Parathyroid adenoma (tissue), 2 donors: ENCODE measurements around the gene FDXACB1.

Experiments
- H2AFZ ChIP-seq: fragments of 300-600 bp; sonication (generic); one replicate; pipeline ENCODE4 v1.7.0; 2017; ENCODE audit warnings: antibody characterized with exemption, mild to moderate bottlenecking
- H3K27ac ChIP-seq: fragments of 300-600 bp; sonication (generic); one replicate; pipeline ENCODE4 v1.7.0; 2017
- H3K27me3 ChIP-seq: fragments of 300-600 bp; sonication (generic); one replicate; pipeline ENCODE4 v1.7.0; 2017; ENCODE audit warnings: low read length; ENCODE audit not compliant: control insufficient read depth, insufficient read depth
- H3K36me3 ChIP-seq: fragments of 300-600 bp; sonication (generic); one replicate; pipeline ENCODE4 v1.7.0; 2017; ENCODE audit warnings: low read length; ENCODE audit not compliant: control insufficient read depth, insufficient read depth
- H3K4me1 ChIP-seq: fragments of 300-600 bp; sonication (generic); one replicate; pipeline ENCODE4 v1.7.0; 2017; ENCODE audit warnings: control low read depth
- H3K4me2 ChIP-seq: fragments of 300-600 bp; sonication (generic); one replicate; pipeline ENCODE4 v1.7.0; 2017; ENCODE audit warnings: low read length
- H3K4me3 ChIP-seq: fragments of 300-600 bp; sonication (generic); one replicate; pipeline ENCODE4 v1.7.0; 2017; ENCODE audit warnings: low read depth, low read length
- H3K79me2 ChIP-seq: fragments of 300-600 bp; sonication (generic); one replicate; pipeline ENCODE4 v1.7.0; 2017; ENCODE audit warnings: control low read depth
- H3K9ac ChIP-seq: fragments of 300-600 bp; sonication (generic); one replicate; pipeline ENCODE4 v1.7.0; 2017; ENCODE audit warnings: mild to moderate bottlenecking
- H3K9me3 ChIP-seq: fragments of 300-600 bp; sonication (generic); one replicate; pipeline ENCODE4 v1.7.0; 2017; ENCODE audit warnings: low read length; ENCODE audit not compliant: control insufficient read depth
- CTCF ChIP-seq: fragments of 300-600 bp; sonication (generic); IDR thresholded peaks from one replicate; pipeline ENCODE4 v1.7.0; 2017; ENCODE audit warnings: antibody characterized with exemption, mild to moderate bottlenecking
- donor health status: primary hyperparathyroidism.

Gene FDXACB1

DNA sequence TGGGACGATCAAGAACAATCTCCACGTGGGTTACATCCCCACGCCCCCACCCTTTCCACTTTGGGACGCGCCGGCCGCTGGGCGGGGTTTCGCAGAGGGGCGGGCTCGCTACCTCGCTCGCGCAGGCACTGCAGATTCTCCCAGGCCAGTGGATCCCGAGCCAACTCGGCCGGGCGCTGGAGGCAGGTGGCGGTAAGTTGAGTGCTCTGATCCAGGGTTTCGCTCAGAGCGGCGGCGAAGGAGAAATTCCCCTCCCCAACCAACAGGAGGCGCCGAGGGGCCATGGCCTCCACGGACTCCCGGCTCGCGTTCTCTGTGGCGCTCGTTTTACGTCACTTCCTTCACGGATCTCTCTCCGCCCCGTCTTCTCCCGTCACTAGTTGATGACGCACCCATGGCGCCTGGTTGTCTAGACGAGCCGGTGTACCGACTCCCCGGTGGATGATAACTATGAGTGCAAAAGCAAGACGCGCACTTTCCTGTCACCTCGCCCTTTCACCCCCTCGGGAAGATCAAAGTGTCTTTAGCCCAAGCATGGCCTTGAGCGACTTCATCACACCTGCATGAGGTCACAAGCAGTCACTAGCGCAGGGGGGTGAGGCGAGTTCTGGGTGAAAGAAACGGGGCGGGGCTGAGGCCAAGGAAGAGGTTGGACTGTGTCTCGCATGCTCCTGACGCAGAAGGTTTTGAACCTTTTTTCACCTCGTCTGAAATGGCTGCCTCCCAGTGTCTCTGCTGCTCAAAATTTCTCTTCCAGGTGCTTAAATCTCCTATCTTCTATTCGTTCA lies at the start of gene FDXACB1, which contains the start of gene CFAP68:
FDXACB1 (minus strand) TSS at position 317 of the 788 bp plus-strand sequence; CDS start at position 284, 33 bp downstream.
CFAP68 (plus strand) TSS at position 693 of the 788 bp plus-strand sequence; CDS start at position 713, 20 bp downstream.
- Histone ChIP-seq H3K9ac (peak within 1 kb of the TSS; percentile 29), H3K27me3 (no peaks in the 10 kb centered on the region), H3K9me3 (no peaks in the 10 kb centered on the region), H3K36me3 (no peaks in the 10 kb centered on the region), H3K79me2 (no peaks in the 10 kb centered on the region), H3K4me3 (peak within 1 kb of the TSS; percentile 69), H3K27ac (peak within 1 kb of the TSS; percentile 100), H3K4me2 (peak within 1 kb of the TSS; percentile 70), H2AFZ (peak within 1 kb of the TSS; percentile 91), H3K4me1 (no peaks in the 10 kb centered on the region)
- TF ChIP-seq CTCF: peak; percentile 91

- Histone ChIP-seq H3K27ac (peak overlapping the region; percentile 83), H3K27me3 (no peaks in the 10 kb centered on the region), H3K36me3 (no peaks in the 10 kb centered on the region), H3K4me3 (peak overlapping the region; percentile 43), H3K79me2 (no peaks in the 10 kb centered on the region), H3K4me1 (no peaks in the 10 kb centered on the region), H3K9me3 (no peaks in the 10 kb centered on the region), H3K9ac (no peak overlapping the region), H2AFZ (peak overlapping the region; percentile 76), H3K4me2 (peak overlapping the region; percentile 69)
- no peak for TF ChIP-seq CTCF
These were observed 47.8 kb upstream of the FDXACB1 start for GRCh38 chr11:111926505-111927391.

- Histone ChIP-seq H3K9ac (no peak overlapping the region), H3K4me2 (no peak overlapping the region), H3K36me3 (no peaks in the 10 kb centered on the region), H3K27me3 (no peaks in the 10 kb centered on the region), H3K9me3 (no peaks in the 10 kb centered on the region), H3K4me3 (no peak overlapping the region), H3K79me2 (no peaks in the 10 kb centered on the region), H2AFZ (no peak overlapping the region), H3K27ac (peak overlapping the region; percentile 83), H3K4me1 (no peaks in the 10 kb centered on the region)
- TF ChIP-seq CTCF: no peak
These were observed 47.0 kb upstream of the FDXACB1 start for GRCh38 chr11:111925953-111926352.

DNA sequence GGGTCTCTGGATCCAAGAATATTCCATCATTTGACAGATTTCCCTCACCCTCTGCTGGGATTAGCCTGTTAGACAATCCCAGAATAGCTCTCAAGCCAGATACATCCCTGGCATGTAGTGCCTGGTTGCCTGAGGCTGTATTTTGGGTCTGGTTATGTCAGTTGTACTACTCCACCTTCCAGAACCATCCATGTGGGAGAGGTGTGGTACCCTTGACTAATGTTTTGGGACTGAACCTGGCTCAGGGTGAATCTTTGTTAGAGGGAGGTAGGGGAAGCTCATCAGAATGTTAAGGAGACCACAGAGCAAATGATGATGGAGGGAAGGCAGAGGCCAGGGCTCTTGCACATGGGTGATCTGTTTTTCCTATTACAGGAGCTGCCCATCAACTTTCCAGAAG lies 45.0 kb upstream of the FDXACB1 start:
- H3K27ac ChIP-seq: peak overlapping the region; percentile 47
- no peaks in the 10 kb centered on the region for H3K9me3 ChIP-seq
- H3K9ac ChIP-seq: no peak overlapping the region
- no peak overlapping the region for H3K4me3 ChIP-seq
- H2AFZ ChIP-seq: no peak overlapping the region
- no peaks in the 10 kb centered on the region for H3K36me3 ChIP-seq
- H3K79me2 ChIP-seq: no peaks in the 10 kb centered on the region
- H3K4me2 ChIP-seq: no peak overlapping the region
- no peak for TF ChIP-seq CTCF
- no peaks in the 10 kb centered on the region for H3K4me1 ChIP-seq
- no peaks in the 10 kb centered on the region for H3K27me3 ChIP-seq
